ENCODE data around the gene PPP1R12A. TPM values are rescaled to one million over a fixed set of nuclear protein-coding genes. Genes with fewer than 3 reads are reported as not detected.
"Not testable (repeated sequence)": the region's sequence is repeated elsewhere in the genome, so short reads cannot be mapped to it uniquely, and the experiment has no call there.

Gene PPP1R12A
- total RNA-seq, 1 experiment from 2014 or later: 52.0 TPM

GRCh38 chr12:79881351-79881750 is 53.5 kb downstream of the PPP1R12A start:
- BruUV-seq (replicated peaks): no TSS peak
- Histone ChIP-seq H2AFZ (ENCODE audit: low read depth, low read length, poor library complexity, severe bottlenecking) (no peak overlapping the region), H3K4me3 (replicated peaks in 1 of 2; ENCODE audit: low read depth in 1 of 2, low read length in 2 of 2) (no peak overlapping the region), H4K20me1 (ENCODE audit: insufficient read depth) (peaks cover 7% of the 10 kb centered on the region; the same call in 1 of the 2 replicates), H3K9ac (ENCODE audit: low read length) (no peak overlapping the region), H3K79me2 (ENCODE audit: insufficient read depth, low read length) (peaks cover 87% of the 10 kb centered on the region), H3K27ac (ENCODE audit: low read depth, low read length) (no peak overlapping the region), H3K4me1 (ENCODE audit: control insufficient read depth in 1 of 2, insufficient read depth in 2 of 2, low read length in 2 of 2) (no peaks in the 10 kb centered on the region), H3K4me2 (ENCODE audit: low read length) (no peak overlapping the region), H3K36me3 (ENCODE audit: control insufficient read depth in 1 of 2, insufficient read depth in 2 of 2, low read length in 2 of 2) (no peaks in the 10 kb centered on the region), H3K27me3 (ENCODE audit: insufficient read depth, low read length) (no peaks in the 10 kb centered on the region), H3K9me3 (ENCODE audit: control insufficient read depth in 1 of 2, insufficient read depth in 1 of 2, low read depth in 1 of 2, low read length in 2 of 2) (no peaks in the 10 kb centered on the region), H3K9me2 (ENCODE audit: insufficient read depth) (no peaks in the 10 kb centered on the region)
- no peak for ATAC-seq
- ChIA-PET CTCF (no interaction called here), RAD21 (ENCODE audit: low non-redundant PET in 1 of 2, low total read pairs in 2 of 2, uncharacterized antibody in 2 of 2, unreplicated experiment in 2 of 2) (no interaction called here), POLR2A (no interaction called here)
- no peak for TF ChIP-seq ZNF274 (IDR thresholded peaks at IDR 0.05; ENCODE audit: low read depth, low read length)
- intact Hi-C loops (cut with micrococcal nuclease): no loop called here
- DNase-seq (ENCODE audit: low read depth, low spot score): no peak

- H3K9ac ChIP-seq (ENCODE audit: low read length); H3K4me3 ChIP-seq (replicated peaks in 1 of 2; ENCODE audit: low read depth in 1 of 2, low read length in 2 of 2); CTCF ChIA-PET; H3K36me3 ChIP-seq (ENCODE audit: control insufficient read depth in 1 of 2, insufficient read depth in 2 of 2, low read length in 2 of 2); H3K4me2 ChIP-seq (ENCODE audit: low read length); BruUV-seq (replicated peaks); intact Hi-C loops (cut with micrococcal nuclease); H3K9me3 ChIP-seq (ENCODE audit: control insufficient read depth in 1 of 2, insufficient read depth in 1 of 2, low read depth in 1 of 2, low read length in 2 of 2); H4K20me1 ChIP-seq (ENCODE audit: insufficient read depth); DNase-seq (ENCODE audit: low read depth, low spot score); POLR2A ChIA-PET; H2AFZ ChIP-seq (ENCODE audit: low read depth, low read length, poor library complexity, severe bottlenecking); H3K27ac ChIP-seq (ENCODE audit: low read depth, low read length); H3K4me1 ChIP-seq (ENCODE audit: control insufficient read depth in 1 of 2, insufficient read depth in 2 of 2, low read length in 2 of 2); H3K9me2 ChIP-seq (ENCODE audit: insufficient read depth); H3K27me3 ChIP-seq (ENCODE audit: insufficient read depth, low read length); ATAC-seq; RAD21 ChIA-PET (ENCODE audit: low non-redundant PET in 1 of 2, low total read pairs in 2 of 2, uncharacterized antibody in 2 of 2, unreplicated experiment in 2 of 2): not testable (repeated sequence)
- H3K79me2 ChIP-seq (ENCODE audit: insufficient read depth, low read length): peaks cover 78% of the 10 kb centered on the region
Observed at GRCh38 chr12:79878506-79878905, 56.4 kb downstream of the PPP1R12A start.

- no peak overlapping the region for H3K4me3 ChIP-seq (replicated peaks in 1 of 2; ENCODE audit: low read depth in 1 of 2, low read length in 2 of 2)
- intact Hi-C loops (cut with micrococcal nuclease): no loop called here
- DNase-seq (ENCODE audit: low read depth, low spot score): no peak
- TF ChIP-seq EZH2phosphoT487 (IDR thresholded peaks at IDR 0.05; ENCODE audit: borderline replicate concordance) (no peak), REST (IDR thresholded peaks at IDR 0.05; ENCODE audit: low read depth) (no peak), ATF3 (IDR thresholded peaks at IDR 0.05) (no peak), POLR2AphosphoS5 (IDR thresholded peaks at IDR 0.05; ENCODE audit: low read depth, low read length) (no peak), SP1 (IDR thresholded peaks at IDR 0.05; ENCODE audit: low read depth) (no peak), EGR1 (IDR thresholded peaks at IDR 0.05; ENCODE audit: low read depth) (no peak), EZH2 (IDR thresholded peaks at IDR 0.05) (no peak), CBX3 (IDR thresholded peaks at IDR 0.05; ENCODE audit: low read depth) (no peak)
Observed at GRCh38 chr12:79877246-79877645, 57.7 kb downstream of the PPP1R12A start.

More at GRCh38 chr12:79877246-79877645, 57.7 kb downstream of the PPP1R12A start:
- no peaks in the 10 kb centered on the region for H3K9me3 ChIP-seq (ENCODE audit: control insufficient read depth in 1 of 2, insufficient read depth in 1 of 2, low read depth in 1 of 2, low read length in 2 of 2)
- H3K9me2 ChIP-seq (ENCODE audit: insufficient read depth): no peaks in the 10 kb centered on the region
- no peaks in the 10 kb centered on the region for H3K4me1 ChIP-seq (ENCODE audit: control insufficient read depth in 1 of 2, insufficient read depth in 2 of 2, low read length in 2 of 2)
- H3K27ac ChIP-seq (ENCODE audit: low read depth, low read length): no peak overlapping the region
- CTCF ChIA-PET: no interaction called here
- H3K4me2 ChIP-seq (ENCODE audit: low read length): no peak overlapping the region
- H3K27me3 ChIP-seq (ENCODE audit: insufficient read depth, low read length): no peaks in the 10 kb centered on the region
- POLR2A ChIA-PET: no interaction called here
- peaks cover 74% of the 10 kb centered on the region for H3K79me2 ChIP-seq (ENCODE audit: insufficient read depth, low read length)
- H2AFZ ChIP-seq (ENCODE audit: low read depth, low read length, poor library complexity, severe bottlenecking): no peak overlapping the region
- no peak for ATAC-seq
- no peaks in the 10 kb centered on the region for H4K20me1 ChIP-seq (ENCODE audit: insufficient read depth)
- BruUV-seq (replicated peaks): no TSS peak
- H3K36me3 ChIP-seq (ENCODE audit: control insufficient read depth in 1 of 2, insufficient read depth in 2 of 2, low read length in 2 of 2): no peaks in the 10 kb centered on the region
- RAD21 ChIA-PET (ENCODE audit: low non-redundant PET in 1 of 2, low total read pairs in 2 of 2, uncharacterized antibody in 2 of 2, unreplicated experiment in 2 of 2): no interaction called here
- H3K9ac ChIP-seq (ENCODE audit: low read length): no peak overlapping the region
